ENCODE data around the gene WDR31.
"Not testable (repeated sequence)": the region's sequence is repeated elsewhere in the genome, so short reads cannot be mapped to it uniquely, and the experiment has no call there.

WDR31 gene

DNA sequence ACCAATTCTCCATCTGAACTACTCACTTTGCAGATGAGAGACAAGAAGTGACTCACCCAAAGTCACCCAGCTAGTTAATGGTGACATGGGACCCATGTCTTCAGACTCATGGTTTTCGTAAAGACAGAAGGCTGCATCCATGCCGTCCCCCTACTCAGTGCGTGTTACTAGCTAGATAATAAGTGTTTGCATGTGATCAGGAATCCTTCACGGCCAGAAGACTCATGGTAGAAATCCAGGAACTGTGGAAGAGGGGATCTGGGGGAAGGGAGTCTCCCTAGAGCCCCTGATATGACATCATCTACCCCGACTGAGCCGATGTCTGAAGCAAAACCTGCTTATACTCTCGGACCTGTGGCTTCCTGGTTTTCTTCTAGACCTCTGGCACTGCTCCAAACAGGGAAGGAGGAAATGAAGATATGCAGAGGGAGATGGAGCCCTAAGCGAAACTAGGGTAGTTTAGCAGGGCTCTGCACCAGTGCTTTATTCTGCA, 40.2 kb downstream of the WDR31 start:
- no peak overlapping the region for H3K27ac ChIP-seq (ENCODE audit: low read depth, low read length)
- H3K9me3 ChIP-seq (ENCODE audit: control insufficient read depth in 1 of 2, low read length in 2 of 2): no peaks in the 10 kb centered on the region
- H3K27me3 ChIP-seq (ENCODE audit: control insufficient read depth in 1 of 2, insufficient read depth in 2 of 2, low read length in 2 of 2): no peaks in the 10 kb centered on the region
- peaks cover 25 to 26% of the 10 kb centered on the region in 2 donors for H3K4me1 ChIP-seq (ENCODE audit: control insufficient read depth in 1 of 2, insufficient read depth in 2 of 2, low read length in 2 of 2)
- peak overlapping the region; percentile 57 to 60 for H3K4me3 ChIP-seq (ENCODE audit: low read depth in 1 of 2, low read length in 2 of 2)
- peak overlapping the region in 1 of 2 donors; percentile 34 for H3K9ac ChIP-seq (ENCODE audit: low read depth in 1 of 2, low read length in 2 of 2)
- H3K36me3 ChIP-seq (ENCODE audit: control insufficient read depth in 1 of 2, insufficient read depth in 2 of 2, low read length in 2 of 2): no peaks in the 10 kb centered on the region

- no peaks in the 10 kb centered on the region for H3K9me3 ChIP-seq (ENCODE audit: control insufficient read depth in 1 of 2, low read length in 2 of 2)
- no peak overlapping the region for H3K4me3 ChIP-seq (ENCODE audit: low read depth in 1 of 2, low read length in 2 of 2)
- peak overlapping the region in 1 of 2 donors; percentile 34 for H3K9ac ChIP-seq (ENCODE audit: low read depth in 1 of 2, low read length in 2 of 2)
- H3K27ac ChIP-seq (ENCODE audit: low read depth, low read length): no peak overlapping the region
- H3K36me3 ChIP-seq (ENCODE audit: control insufficient read depth in 1 of 2, insufficient read depth in 2 of 2, low read length in 2 of 2): no peaks in the 10 kb centered on the region
- peaks cover 25 to 26% of the 10 kb centered on the region in 2 donors for H3K4me1 ChIP-seq (ENCODE audit: control insufficient read depth in 1 of 2, insufficient read depth in 2 of 2, low read length in 2 of 2)
- no peaks in the 10 kb centered on the region for H3K27me3 ChIP-seq (ENCODE audit: control insufficient read depth in 1 of 2, insufficient read depth in 2 of 2, low read length in 2 of 2)
Observed at GRCh38 chr9:113298924-113299770, 40.9 kb downstream of the WDR31 start.

DNA sequence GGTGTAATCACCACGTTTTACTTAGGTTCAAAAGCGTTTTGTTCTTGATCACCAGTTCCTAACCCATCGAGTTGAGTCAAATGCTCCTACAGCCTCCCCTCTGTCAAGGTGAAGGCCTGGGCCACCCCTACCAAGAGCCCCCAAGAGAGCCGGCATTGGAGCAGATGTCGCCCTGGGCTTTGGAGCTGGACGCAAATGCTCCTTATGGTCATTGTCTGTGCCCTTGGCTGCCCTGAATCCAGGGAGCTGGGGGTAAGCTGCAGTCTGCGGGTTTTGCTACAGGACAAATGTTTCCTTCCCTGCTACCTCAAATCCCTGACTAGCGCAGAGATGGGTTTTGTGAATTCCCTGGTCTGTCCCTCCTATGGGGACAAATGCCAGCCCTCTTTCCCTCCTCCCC, 41.8 kb downstream of the WDR31 start:
- H3K9ac ChIP-seq (ENCODE audit: low read depth in 1 of 2, low read length in 2 of 2): no peak overlapping the region

DNA sequence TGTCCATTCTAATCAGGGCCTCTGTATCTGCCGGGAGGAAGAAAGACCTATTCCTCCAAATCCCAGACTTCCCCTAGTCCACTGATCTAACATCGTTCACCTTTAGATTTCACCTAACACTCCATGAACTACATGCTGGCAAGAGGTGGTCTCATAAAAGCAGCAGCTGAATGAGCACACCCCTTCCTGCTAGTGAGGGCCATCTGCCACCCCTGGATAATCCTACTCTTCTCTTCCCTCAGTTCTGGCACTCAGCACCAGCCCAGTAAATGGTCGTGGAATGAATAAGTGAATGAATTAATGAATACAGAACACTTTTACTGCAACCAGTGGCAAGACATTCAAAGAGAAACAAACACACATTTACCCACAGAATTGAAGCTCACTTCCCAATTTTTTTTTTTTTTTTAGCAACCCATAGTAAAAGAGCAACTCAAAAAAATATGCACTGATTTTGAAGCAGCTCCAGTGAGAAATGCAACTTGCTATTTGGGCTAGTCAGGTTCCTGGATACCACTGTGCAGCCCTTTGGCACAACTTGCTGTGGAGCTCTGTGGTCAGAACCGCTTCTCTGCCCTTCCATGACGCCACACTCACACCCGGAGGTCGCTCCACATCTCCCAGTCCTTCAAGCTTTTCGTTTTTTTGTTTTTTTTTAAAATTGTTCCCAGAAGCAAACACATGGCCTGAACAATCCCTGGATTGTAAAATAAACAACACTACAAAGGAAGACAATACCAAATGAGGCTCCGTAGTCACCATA, 43.1 kb downstream of the WDR31 start:
- Histone ChIP-seq H3K9me3 (ENCODE audit: control insufficient read depth in 1 of 2, low read length in 2 of 2) (no peaks in the 10 kb centered on the region), H3K27ac (ENCODE audit: low read depth, low read length) (no peak overlapping the region), H3K27me3 (ENCODE audit: control insufficient read depth in 1 of 2, insufficient read depth in 2 of 2, low read length in 2 of 2) (no peaks in the 10 kb centered on the region), H3K36me3 (ENCODE audit: control insufficient read depth in 1 of 2, insufficient read depth in 2 of 2, low read length in 2 of 2) (peaks cover 6 to 14% of the 10 kb centered on the region in 2 donors), H3K4me3 (ENCODE audit: low read depth in 1 of 2, low read length in 2 of 2) (no peak overlapping the region), H3K4me1 (ENCODE audit: control insufficient read depth in 1 of 2, insufficient read depth in 2 of 2, low read length in 2 of 2) (peaks cover 13 to 19% of the 10 kb centered on the region in 2 donors), H3K9ac (ENCODE audit: low read depth in 1 of 2, low read length in 2 of 2) (no peak overlapping the region)

More for the DNA sequence above, 41.8 kb downstream of the WDR31 start:
- Histone ChIP-seq H3K4me3 (ENCODE audit: low read depth in 1 of 2, low read length in 2 of 2) (no peak overlapping the region), H3K27ac (ENCODE audit: low read depth, low read length) (no peak overlapping the region), H3K27me3 (ENCODE audit: control insufficient read depth in 1 of 2, insufficient read depth in 2 of 2, low read length in 2 of 2) (no peaks in the 10 kb centered on the region), H3K4me1 (ENCODE audit: control insufficient read depth in 1 of 2, insufficient read depth in 2 of 2, low read length in 2 of 2) (peaks cover 25 to 26% of the 10 kb centered on the region in 2 donors), H3K9me3 (ENCODE audit: control insufficient read depth in 1 of 2, low read length in 2 of 2) (no peaks in the 10 kb centered on the region), H3K36me3 (ENCODE audit: control insufficient read depth in 1 of 2, insufficient read depth in 2 of 2, low read length in 2 of 2) (peaks cover 0 to under 1% of the 10 kb centered on the region in 2 donors)

GRCh38 chr9:113296247-113296646, 43.8 kb downstream of the WDR31 start:
- not testable (repeated sequence) for H3K4me3 ChIP-seq (ENCODE audit: low read depth in 1 of 2, low read length in 2 of 2); H3K27ac ChIP-seq (ENCODE audit: low read depth, low read length); H3K9ac ChIP-seq (ENCODE audit: low read depth in 1 of 2, low read length in 2 of 2); H3K9me3 ChIP-seq (ENCODE audit: control insufficient read depth in 1 of 2, low read length in 2 of 2); H3K27me3 ChIP-seq (ENCODE audit: control insufficient read depth in 1 of 2, insufficient read depth in 2 of 2, low read length in 2 of 2)
- H3K4me1 ChIP-seq (ENCODE audit: control insufficient read depth in 1 of 2, insufficient read depth in 2 of 2, low read length in 2 of 2): peaks cover 13 to 19% of the 10 kb centered on the region in 2 donors
- H3K36me3 ChIP-seq (ENCODE audit: control insufficient read depth in 1 of 2, insufficient read depth in 2 of 2, low read length in 2 of 2): peaks cover 13 to 21% of the 10 kb centered on the region in 2 donors

GRCh38 chr9:113293285-113293878, 46.7 kb downstream of the WDR31 start:
- Histone ChIP-seq H3K4me3 (ENCODE audit: low read depth in 1 of 2, low read length in 2 of 2) (no peak overlapping the region), H3K36me3 (ENCODE audit: control insufficient read depth in 1 of 2, insufficient read depth in 2 of 2, low read length in 2 of 2) (peaks cover 30 to 49% of the 10 kb centered on the region in 2 donors), H3K9me3 (ENCODE audit: control insufficient read depth in 1 of 2, low read length in 2 of 2) (no peaks in the 10 kb centered on the region), H3K4me1 (ENCODE audit: control insufficient read depth in 1 of 2, insufficient read depth in 2 of 2, low read length in 2 of 2) (peaks cover 5 to 11% of the 10 kb centered on the region in 2 donors), H3K27ac (ENCODE audit: low read depth, low read length) (no peak overlapping the region), H3K27me3 (ENCODE audit: control insufficient read depth in 1 of 2, insufficient read depth in 2 of 2, low read length in 2 of 2) (no peaks in the 10 kb centered on the region), H3K9ac (ENCODE audit: low read depth in 1 of 2, low read length in 2 of 2) (no peak overlapping the region)

DNA sequence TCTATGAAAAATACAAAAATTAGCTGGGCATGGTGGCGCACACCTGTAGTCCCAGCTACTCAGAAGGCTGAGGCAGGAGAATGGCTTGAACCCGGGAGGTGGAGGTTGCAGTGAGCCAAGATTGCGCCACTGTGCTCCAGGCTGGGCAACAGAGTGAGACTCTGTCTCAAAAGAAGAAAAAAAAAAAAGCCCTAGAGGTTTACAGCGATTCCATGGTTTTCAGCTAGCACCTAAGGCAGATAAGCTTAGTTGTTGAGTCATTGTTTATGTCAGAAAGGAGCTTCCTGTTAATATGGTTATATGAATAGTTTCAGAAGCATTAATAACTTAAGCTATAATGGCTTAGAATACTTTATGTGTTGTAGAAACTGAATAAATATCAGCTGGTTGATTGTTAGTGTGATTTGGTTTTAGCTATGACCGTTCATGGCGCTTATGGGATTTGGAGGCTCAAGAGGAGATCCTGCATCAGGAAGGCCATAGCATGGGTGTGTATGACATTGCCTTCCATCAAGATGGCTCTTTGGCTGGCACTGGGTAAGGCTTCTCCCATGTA, 49.9 kb downstream of the WDR31 start:
- H3K36me3 ChIP-seq (ENCODE audit: control insufficient read depth in 1 of 2, insufficient read depth in 2 of 2, low read length in 2 of 2): peaks cover 45 to 76% of the 10 kb centered on the region in 2 donors
- H3K27me3 ChIP-seq (ENCODE audit: control insufficient read depth in 1 of 2, insufficient read depth in 2 of 2, low read length in 2 of 2): no peaks in the 10 kb centered on the region
- H3K9ac ChIP-seq (ENCODE audit: low read depth in 1 of 2, low read length in 2 of 2): no peak overlapping the region
- H3K4me3 ChIP-seq (ENCODE audit: low read depth in 1 of 2, low read length in 2 of 2): no peak overlapping the region
- no peaks in the 10 kb centered on the region for H3K9me3 ChIP-seq (ENCODE audit: control insufficient read depth in 1 of 2, low read length in 2 of 2)
- no peak overlapping the region for H3K27ac ChIP-seq (ENCODE audit: low read depth, low read length)
- H3K4me1 ChIP-seq (ENCODE audit: control insufficient read depth in 1 of 2, insufficient read depth in 2 of 2, low read length in 2 of 2): peaks cover 5 to 11% of the 10 kb centered on the region in 2 donors

DNA sequence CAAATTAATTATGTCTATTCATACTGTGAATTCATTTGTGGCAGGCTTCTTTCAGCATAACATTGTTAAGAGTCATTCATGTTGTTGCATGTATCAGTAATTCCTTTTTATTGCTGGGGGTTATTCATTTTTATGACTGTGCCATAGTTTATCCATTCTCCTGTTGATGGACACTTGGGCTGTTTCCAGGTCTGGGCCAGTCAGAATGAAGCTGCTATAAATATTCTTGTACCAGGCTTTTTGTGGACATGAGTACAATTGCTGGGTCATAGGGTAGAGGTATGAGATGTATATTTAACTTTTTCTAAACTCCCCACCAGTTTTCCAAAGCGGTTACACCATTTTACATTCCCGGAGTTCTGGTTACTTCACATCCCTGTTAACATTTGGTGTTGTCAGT, 51.0 kb downstream of the WDR31 start:
- Histone ChIP-seq H3K4me1 (ENCODE audit: control insufficient read depth in 1 of 2, insufficient read depth in 2 of 2, low read length in 2 of 2) (peaks cover 5 to 11% of the 10 kb centered on the region in 2 donors), H3K27ac (ENCODE audit: low read depth, low read length) (no peak overlapping the region), H3K4me3 (ENCODE audit: low read depth in 1 of 2, low read length in 2 of 2) (no peak overlapping the region), H3K9ac (ENCODE audit: low read depth in 1 of 2, low read length in 2 of 2) (no peak overlapping the region), H3K9me3 (ENCODE audit: control insufficient read depth in 1 of 2, low read length in 2 of 2) (no peaks in the 10 kb centered on the region), H3K36me3 (ENCODE audit: control insufficient read depth in 1 of 2, insufficient read depth in 2 of 2, low read length in 2 of 2) (peaks cover 54 to 86% of the 10 kb centered on the region in 2 donors), H3K27me3 (ENCODE audit: control insufficient read depth in 1 of 2, insufficient read depth in 2 of 2, low read length in 2 of 2) (no peaks in the 10 kb centered on the region)

DNA sequence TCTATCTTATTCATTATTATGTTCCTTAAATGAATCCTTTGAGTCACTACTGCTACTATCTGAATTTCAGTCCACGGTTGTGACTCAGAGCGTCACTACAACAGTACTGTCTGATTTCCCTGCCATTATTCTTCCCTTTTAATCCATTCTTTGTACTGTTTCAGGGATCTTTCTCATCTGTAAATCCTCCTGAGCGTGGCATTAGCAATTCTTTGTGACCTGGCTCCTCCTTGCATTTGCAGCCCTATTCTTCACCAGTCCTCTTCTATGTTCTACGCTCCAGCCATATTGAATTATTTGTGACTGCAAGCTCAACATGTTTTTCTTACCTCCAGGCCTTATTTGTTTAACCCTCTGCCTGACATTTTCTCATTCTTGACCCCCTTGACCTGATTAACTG, 58.7 kb downstream of the WDR31 start:
- Histone ChIP-seq H3K4me1 (ENCODE audit: control insufficient read depth in 1 of 2, insufficient read depth in 2 of 2, low read length in 2 of 2) (peaks cover 2 to 6% of the 10 kb centered on the region in 2 donors), H3K9me3 (ENCODE audit: control insufficient read depth in 1 of 2, low read length in 2 of 2) (no peaks in the 10 kb centered on the region), H3K27ac (ENCODE audit: low read depth, low read length) (no peak overlapping the region), H3K4me3 (ENCODE audit: low read depth in 1 of 2, low read length in 2 of 2) (no peak overlapping the region), H3K27me3 (ENCODE audit: control insufficient read depth in 1 of 2, insufficient read depth in 2 of 2, low read length in 2 of 2) (no peaks in the 10 kb centered on the region), H3K9ac (ENCODE audit: low read depth in 1 of 2, low read length in 2 of 2) (no peak overlapping the region), H3K36me3 (ENCODE audit: control insufficient read depth in 1 of 2, insufficient read depth in 2 of 2, low read length in 2 of 2) (peaks cover 32 to 68% of the 10 kb centered on the region in 2 donors)
